ENCODE measurements around the gene MDP1.

The MDP1 gene

GRCh38 chr14:24189460-24189859 lies 26.4 kb downstream of the MDP1 start:
- no peak for TF ChIP-seq CTCF (IDR thresholded peaks at IDR 0.05; ENCODE audit: extremely low read depth, insufficient read depth, missing control alignments)
- in situ Hi-C loops (cut with MboI; ENCODE audit: low pct_unique_long_range_greater_than_20kb, low sequenced_read_pairs, unreplicated experiment), result no loop called here
- no peak for DNase-seq (ENCODE audit: low spot score)

DNA sequence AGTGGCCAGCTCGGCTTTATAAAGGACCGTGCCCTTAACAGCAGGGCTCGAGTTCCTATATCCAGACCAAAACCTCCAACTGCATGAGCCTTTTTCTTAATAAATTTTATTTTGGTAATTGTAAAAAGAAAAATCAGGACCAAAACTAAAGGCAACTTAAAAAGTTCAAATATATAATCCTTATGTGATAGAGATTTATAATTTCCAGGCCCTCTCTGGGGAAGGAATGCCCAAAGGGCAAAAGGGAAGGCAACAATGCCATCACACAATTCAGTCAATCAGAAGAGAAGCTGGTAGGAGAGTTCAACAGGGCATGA lies 26.8 kb downstream of the MDP1 start:
- no peak for TF ChIP-seq CTCF (IDR thresholded peaks at IDR 0.05; ENCODE audit: extremely low read depth, insufficient read depth, missing control alignments)
- in situ Hi-C loops (cut with MboI; ENCODE audit: low pct_unique_long_range_greater_than_20kb, low sequenced_read_pairs, unreplicated experiment), result no loop called here
- DNase-seq (ENCODE audit: low spot score), result no peak

- peak; percentile 99 for DNase-seq (ENCODE audit: low spot score)
- TF ChIP-seq CTCF (IDR thresholded peaks at IDR 0.05; ENCODE audit: extremely low read depth, insufficient read depth, missing control alignments), result no peak
- in situ Hi-C loops (cut with MboI; ENCODE audit: low pct_unique_long_range_greater_than_20kb, low sequenced_read_pairs, unreplicated experiment), result no loop called here
Measured at GRCh38 chr14:24188251-24189058, 27.4 kb downstream of the MDP1 start, which contains the start of gene IPO4. Gene IPO4, minus strand, starts transcription at chr14:24188816. Its CDS starts 29 bp downstream, at chr14:24188787.

GRCh38 chr14:24187539-24187915 lies 28.3 kb downstream of the MDP1 start:
- in situ Hi-C loops (cut with MboI; ENCODE audit: low pct_unique_long_range_greater_than_20kb, low sequenced_read_pairs, unreplicated experiment), result no loop called here
- DNase-seq (ENCODE audit: low spot score), result no peak
- TF ChIP-seq CTCF (IDR thresholded peaks at IDR 0.05; ENCODE audit: extremely low read depth, insufficient read depth, missing control alignments), result no peak

DNA sequence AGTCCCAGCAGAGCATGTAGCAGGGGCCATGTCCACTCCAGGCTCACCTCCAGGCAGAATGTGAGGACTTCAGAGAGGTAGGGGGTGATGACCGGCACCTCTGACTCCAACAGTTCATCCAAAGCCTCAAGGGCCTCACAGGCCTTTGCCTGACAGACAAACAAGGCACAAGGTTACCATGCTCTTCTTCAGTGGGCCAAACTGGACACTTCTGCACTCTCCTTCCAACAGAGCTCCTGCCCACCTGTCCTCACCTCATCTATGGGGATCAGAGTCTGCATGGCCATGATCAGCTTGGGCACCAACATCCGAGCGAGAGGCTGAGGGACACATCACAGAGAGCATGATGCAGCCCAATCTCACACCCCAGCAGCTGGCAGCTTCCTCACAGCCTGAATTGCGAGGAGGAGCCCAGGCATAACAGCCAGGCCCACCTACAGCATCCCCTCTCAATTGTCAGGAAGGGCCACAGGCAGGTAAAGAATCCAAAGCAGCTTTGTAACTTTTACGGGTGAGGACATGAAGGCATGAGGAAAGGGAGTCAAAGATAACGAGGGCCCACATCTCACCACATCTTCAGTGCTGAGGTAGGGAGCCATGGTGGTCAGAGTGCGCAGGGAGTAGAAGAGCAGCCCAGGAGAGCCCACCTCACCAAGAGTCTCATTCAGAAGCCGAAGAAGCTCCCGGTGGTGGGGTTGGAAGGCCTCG lies 28.9 kb downstream of the MDP1 start:
- no peak for TF ChIP-seq CTCF (IDR thresholded peaks at IDR 0.05; ENCODE audit: extremely low read depth, insufficient read depth, missing control alignments)
- DNase-seq (ENCODE audit: low spot score), result no peak
- in situ Hi-C loops (cut with MboI; ENCODE audit: low pct_unique_long_range_greater_than_20kb, low sequenced_read_pairs, unreplicated experiment), result no loop called here

DNA sequence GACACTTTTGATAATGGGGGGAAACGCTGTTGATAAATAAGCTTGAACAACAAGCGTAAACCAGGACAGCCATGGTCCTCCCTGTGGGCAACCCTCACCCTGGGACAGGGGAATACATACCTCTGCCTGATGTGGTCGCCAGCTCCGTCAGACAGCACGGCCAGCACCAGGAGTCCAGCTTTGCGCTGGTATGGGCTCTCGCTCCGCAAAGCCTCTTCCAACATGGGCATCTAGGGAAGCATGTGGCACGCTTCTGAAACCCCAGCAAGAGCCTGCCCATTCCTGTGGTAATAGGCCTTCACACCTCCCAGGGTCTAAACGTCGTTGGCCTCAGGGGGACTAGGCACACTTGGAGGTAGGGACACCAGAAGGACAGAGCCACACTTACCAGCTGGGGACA lies 30.1 kb downstream of the MDP1 start:
- DNase-seq (ENCODE audit: low spot score), result no peak
- TF ChIP-seq CTCF (IDR thresholded peaks at IDR 0.05; ENCODE audit: extremely low read depth, insufficient read depth, missing control alignments), result no peak
- in situ Hi-C loops (cut with MboI; ENCODE audit: low pct_unique_long_range_greater_than_20kb, low sequenced_read_pairs, unreplicated experiment), result no loop called here
